Body of pancreas (tissue), 4 donors: ENCODE measurements around the gene OR4D9.

Experiments used
- POLR2A ChIP-seq, 3 donors: fragments of 450-650 bp; IDR thresholded peaks; one replicate each; pipeline ENCODE4 v1.6.1; 2016; ENCODE audit warnings: antibody characterized with exemption in 3 of 3, mild to moderate bottlenecking in 2 of 3
- TF ChIP-seq, protein P1 (sequence below), 7 experiments: fragments of 450-650 bp in 4 of 7; fragments of 200-600 bp in 3 of 7; sonication (generic) in 3 of 7; IDR thresholded peaks; one replicate each; pipeline ENCODE4 v1.5.1; 2016 to 2019; ENCODE audit warnings: antibody characterized with exemption in 7 of 7

DNA sequence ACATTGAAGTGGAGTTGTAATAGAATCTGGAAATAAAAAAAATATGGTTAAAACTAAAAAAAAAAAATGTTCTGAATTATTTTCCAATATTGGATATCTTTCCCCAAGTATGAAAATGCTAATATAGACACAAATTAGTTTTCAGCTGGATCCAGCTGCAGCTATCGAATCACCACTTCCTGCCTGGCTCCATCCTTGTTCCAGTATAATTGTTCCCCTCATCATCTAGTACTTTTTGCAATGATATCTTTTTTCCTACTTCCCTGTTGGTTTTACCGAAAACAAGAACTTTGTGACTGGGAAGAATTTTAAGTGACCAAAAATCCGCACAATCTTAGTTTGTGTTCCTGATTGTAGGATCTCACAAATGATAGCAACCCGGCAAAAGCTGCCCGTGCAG lies 9.4 kb downstream of the OR4D9 start:
- TF ChIP-seq, protein P1, sequence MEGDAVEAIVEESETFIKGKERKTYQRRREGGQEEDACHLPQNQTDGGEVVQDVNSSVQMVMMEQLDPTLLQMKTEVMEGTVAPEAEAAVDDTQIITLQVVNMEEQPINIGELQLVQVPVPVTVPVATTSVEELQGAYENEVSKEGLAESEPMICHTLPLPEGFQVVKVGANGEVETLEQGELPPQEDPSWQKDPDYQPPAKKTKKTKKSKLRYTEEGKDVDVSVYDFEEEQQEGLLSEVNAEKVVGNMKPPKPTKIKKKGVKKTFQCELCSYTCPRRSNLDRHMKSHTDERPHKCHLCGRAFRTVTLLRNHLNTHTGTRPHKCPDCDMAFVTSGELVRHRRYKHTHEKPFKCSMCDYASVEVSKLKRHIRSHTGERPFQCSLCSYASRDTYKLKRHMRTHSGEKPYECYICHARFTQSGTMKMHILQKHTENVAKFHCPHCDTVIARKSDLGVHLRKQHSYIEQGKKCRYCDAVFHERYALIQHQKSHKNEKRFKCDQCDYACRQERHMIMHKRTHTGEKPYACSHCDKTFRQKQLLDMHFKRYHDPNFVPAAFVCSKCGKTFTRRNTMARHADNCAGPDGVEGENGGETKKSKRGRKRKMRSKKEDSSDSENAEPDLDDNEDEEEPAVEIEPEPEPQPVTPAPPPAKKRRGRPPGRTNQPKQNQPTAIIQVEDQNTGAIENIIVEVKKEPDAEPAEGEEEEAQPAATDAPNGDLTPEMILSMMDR (IDR thresholded peaks at IDR 0.05) = no peak
- TF ChIP-seq POLR2A (IDR thresholded peaks at IDR 0.05) = no peak
